ENCODE data around the gene WNT9B.

DNA sequence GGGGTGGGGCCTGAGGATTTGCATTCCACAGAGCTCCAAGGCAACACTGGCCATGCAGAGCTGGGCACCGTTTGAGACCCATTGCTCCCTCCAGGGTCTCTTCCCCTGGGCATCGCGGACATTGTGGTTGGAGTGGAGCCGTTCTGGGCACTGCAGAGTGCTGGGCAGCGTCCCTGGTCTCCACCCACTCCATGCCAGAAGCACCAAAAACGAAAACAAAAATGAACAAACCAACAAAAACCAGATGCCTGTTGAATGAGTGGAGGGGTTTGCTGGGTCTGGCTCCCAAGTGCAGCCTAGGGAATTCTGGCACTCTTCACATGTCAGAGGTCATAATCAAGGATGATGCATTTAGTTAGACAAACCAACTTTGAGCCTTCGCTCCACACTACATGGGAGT lies 17.9 kb downstream of the WNT9B start:
- TF ChIP-seq, protein P1, sequence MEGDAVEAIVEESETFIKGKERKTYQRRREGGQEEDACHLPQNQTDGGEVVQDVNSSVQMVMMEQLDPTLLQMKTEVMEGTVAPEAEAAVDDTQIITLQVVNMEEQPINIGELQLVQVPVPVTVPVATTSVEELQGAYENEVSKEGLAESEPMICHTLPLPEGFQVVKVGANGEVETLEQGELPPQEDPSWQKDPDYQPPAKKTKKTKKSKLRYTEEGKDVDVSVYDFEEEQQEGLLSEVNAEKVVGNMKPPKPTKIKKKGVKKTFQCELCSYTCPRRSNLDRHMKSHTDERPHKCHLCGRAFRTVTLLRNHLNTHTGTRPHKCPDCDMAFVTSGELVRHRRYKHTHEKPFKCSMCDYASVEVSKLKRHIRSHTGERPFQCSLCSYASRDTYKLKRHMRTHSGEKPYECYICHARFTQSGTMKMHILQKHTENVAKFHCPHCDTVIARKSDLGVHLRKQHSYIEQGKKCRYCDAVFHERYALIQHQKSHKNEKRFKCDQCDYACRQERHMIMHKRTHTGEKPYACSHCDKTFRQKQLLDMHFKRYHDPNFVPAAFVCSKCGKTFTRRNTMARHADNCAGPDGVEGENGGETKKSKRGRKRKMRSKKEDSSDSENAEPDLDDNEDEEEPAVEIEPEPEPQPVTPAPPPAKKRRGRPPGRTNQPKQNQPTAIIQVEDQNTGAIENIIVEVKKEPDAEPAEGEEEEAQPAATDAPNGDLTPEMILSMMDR (IDR thresholded peaks at IDR 0.05), result no peak
- TF ChIP-seq POLR2A (IDR thresholded peaks at IDR 0.05), result no peak

Measured in uterus (tissue), 2 donors.